Fibroblast of pulmonary artery (primary cell): ENCODE measurements around the gene RTL5.

Experiments
- DNase-seq: peaks from one replicate; pipeline ENCODE4 v3.0.0-alpha.2; 2010; ENCODE audit warnings: low read depth
- H3K4me3 ChIP-seq: replicated peaks from 2 replicates; pipeline ENCODE4 v1.5.1; 2011; ENCODE audit warnings: low read depth, mild to moderate bottlenecking, control low read depth, low read length, moderate library complexity
- TF ChIP-seq, protein P1 (sequence below): IDR thresholded peaks from 2 replicates; pipeline ENCODE4 v1.5.1; 2011; ENCODE audit warnings: mild to moderate bottlenecking, control low read depth, low read length, inconsistent platforms; ENCODE audit errors: missing control alignments

RTL5 gene

DNA sequence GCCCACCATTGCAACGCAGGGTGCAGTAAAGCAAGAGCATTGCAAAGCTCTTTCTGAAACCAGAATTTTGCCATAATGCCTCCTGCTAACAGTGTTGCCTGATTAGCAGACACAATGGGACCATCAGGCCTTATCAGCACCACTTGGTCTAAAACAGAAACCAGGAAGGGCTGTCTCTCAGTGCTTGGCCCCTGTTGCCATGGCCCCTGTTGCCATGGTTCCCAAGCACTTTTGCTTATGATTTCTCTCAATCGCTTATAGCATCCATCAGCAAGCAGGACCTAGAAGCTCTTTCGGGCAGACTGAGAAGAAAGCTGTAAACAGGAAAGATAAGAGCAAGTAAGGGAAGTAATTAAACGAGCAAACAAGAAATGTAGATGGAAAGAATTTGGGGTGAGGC lies 36.8 kb downstream of the RTL5 start:
- H3K4me3 ChIP-seq, result no peak overlapping the region
- peak; percentile 61 for DNase-seq
- TF ChIP-seq, protein P1, sequence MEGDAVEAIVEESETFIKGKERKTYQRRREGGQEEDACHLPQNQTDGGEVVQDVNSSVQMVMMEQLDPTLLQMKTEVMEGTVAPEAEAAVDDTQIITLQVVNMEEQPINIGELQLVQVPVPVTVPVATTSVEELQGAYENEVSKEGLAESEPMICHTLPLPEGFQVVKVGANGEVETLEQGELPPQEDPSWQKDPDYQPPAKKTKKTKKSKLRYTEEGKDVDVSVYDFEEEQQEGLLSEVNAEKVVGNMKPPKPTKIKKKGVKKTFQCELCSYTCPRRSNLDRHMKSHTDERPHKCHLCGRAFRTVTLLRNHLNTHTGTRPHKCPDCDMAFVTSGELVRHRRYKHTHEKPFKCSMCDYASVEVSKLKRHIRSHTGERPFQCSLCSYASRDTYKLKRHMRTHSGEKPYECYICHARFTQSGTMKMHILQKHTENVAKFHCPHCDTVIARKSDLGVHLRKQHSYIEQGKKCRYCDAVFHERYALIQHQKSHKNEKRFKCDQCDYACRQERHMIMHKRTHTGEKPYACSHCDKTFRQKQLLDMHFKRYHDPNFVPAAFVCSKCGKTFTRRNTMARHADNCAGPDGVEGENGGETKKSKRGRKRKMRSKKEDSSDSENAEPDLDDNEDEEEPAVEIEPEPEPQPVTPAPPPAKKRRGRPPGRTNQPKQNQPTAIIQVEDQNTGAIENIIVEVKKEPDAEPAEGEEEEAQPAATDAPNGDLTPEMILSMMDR, result no peak

DNA sequence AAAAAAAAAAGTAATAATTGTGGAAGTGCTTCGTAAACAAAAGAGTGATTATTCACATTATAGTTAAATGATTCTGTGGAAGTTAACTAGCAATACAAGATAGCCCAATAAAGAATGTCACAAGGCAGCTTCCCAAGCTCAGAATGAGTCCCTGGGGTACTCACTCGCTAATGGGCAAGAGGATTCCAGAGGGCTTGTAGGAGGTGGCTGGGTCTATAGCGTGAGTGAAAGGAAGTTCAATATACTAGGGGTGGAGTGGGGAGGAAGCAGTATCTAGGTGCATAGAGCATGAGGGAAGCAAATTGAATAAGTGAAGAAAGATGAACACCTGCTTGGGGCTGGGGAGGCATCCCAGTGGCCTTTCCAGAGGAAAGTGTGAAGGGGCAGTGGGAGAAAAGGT lies 42.5 kb downstream of the RTL5 start:
- TF ChIP-seq, protein P1, result no peak
- no peak overlapping the region for H3K4me3 ChIP-seq
- DNase-seq, result no peak

DNA sequence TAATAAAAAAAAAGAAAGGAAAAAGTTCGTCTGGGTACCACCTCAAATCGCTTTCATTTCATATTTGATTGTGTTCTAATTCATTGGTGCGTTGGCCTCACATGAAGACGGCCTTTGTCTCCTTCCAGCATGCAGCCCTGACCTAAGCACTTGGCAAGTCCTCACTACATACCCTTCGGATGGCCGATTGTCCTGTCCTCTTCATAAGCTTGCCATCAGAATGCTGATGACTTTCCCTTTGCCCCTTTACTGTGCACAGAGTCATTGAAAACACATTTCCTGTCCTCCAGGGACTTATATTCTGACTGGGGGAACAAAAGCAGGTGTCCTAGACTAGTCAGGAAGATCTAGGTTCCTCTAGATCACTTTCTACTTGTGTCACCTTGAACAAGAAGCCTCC lies 43.0 kb downstream of the RTL5 start:
- H3K4me3 ChIP-seq, result no peak overlapping the region
- no peak for DNase-seq
- TF ChIP-seq, protein P1, result no peak

DNA sequence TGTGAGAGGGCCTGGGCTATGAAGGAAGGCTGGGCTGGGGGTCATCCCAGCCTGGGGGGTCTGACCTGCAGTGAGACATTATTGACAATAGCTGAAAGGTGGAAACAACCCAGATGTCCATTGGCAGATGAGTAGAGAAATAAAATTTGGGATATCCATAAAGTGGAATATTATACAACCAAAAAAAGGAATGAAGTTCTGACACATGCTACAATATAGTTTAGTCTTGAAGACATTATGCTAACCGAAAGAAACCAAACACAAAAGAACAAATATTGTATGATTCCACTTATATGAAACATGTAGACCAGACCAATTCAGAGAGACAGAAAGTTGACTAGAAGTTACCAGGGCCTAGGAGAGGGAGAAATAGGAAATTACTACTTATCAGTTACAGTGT lies 44.7 kb downstream of the RTL5 start:
- TF ChIP-seq, protein P1, result no peak
- no peak for DNase-seq
- H3K4me3 ChIP-seq, result no peak overlapping the region

DNA sequence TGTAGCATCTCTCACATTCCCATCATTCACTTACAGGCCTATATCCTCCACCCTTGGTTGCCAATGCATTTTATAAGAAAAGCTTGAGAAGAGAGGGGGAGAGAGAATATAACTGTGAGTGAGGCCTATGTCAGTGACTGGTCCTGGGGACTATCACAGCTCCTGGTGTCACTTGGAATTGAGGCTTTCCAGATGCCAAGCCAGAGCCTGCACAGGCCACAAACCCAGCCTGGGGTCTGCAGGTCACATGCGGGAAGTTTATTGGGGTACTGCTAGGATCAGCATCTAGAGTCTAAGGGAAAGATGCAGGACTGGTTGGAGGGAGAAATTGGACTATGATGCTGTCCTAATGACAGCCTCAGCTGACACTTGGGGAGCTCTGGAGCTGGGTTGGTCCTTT lies 47.6 kb downstream of the RTL5 start:
- no peak for DNase-seq
- TF ChIP-seq, protein P1, result no peak
- no peak overlapping the region for H3K4me3 ChIP-seq

DNA sequence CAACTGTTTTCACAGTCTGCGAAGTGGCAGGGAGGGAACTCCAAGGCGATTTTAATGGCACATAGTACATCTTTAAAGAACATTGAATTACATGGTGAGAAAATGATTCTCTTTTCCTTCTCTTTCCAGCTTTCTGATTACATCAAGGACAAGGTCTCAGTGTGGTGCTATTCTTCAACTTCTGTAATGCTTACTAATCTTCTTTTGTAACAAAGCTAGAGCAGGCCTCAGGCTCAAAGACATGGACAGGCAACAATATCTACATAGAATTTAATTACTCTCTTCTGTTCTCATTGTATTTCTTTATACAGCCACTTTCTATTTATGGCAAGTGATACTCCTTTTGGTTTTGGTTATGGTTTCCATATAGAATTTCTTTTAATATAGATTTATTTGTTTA lies 48.4 kb downstream of the RTL5 start:
- DNase-seq, result no peak
- H3K4me3 ChIP-seq, result no peak overlapping the region
- TF ChIP-seq, protein P1, result no peak

DNA sequence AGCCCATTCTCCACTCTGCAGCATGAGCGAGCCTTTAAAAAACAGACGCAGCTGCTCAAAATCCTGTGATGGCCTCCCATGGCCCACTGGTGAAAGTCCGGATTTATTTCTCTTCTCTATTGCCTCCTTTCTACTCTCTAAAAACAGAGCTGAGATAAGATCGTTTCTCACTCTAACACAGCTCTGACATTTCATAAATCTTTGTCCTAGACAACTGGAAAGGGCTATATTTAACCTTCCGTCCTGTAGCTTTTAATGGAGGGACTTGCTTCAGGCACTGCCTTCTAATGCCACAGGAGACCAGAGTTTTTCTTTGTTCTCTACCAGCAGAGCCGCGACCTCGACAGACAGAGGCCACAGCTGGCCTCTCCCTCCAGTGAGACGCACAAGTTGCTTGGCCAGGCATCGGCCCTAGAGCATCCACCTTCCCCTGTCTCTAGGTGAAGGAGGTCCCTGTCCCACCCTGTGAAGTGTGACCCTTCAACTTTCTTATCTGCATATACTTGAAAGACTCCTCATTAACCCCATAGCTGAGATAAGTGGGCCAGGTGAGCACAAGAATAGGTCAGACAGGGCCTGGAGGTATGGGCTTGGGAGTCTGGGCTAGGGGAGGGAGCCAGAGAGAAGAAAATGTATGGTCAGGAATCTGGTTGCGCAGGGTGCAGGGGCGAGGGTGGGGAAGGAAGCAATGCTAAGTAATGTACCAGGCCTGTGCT lies 50.0 kb downstream of the RTL5 start:
- H3K4me3 ChIP-seq, result no peak overlapping the region
- DNase-seq, result no peak
- TF ChIP-seq, protein P1, result no peak
